Epidermal melanocyte (primary cell): ENCODE data around the gene SMYD1.

ENCODE experiments used
- DNase-seq: peaks from one replicate; pipeline ENCODE4 v3.0.0; 2011; ENCODE audit warnings: low spot score; ENCODE audit not compliant: insufficient read length

The SMYD1 gene

DNA sequence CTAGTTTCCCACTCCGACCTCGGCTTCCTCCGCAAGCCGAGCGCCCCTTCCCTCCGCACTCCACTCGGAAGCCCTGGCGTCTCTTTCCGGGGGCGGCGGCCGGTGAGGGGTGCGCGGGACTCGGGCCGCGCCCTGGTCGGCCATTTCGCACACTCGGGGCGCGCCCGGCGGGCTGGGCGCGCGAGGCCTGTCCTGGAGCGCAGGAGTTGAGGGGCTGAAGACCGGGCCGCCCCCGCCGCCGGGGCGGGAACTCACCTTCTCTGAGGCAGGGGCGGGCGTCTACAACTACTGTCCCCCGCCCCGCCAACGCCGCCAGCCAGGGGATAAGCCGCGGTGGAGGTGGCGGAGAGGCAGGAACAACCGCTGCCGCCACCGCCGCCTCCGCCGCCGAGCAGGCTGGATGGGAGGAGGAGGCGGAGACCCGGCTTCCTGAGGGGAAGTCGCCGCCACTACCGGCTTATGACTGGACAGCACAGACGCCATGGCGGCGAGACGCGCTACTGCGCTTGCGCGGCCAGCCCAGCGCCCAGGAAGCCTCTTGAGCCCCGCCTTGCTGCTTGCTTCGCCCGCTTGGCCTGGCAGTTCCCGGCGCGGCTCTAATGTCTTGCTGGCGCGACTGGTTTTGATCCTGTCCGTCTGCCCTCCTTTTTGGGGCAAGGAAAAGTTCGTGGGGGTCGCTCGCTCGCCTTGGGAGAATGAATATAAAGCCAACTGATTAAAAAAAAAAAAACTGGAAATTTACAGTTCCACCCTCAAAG, 12.1 kb upstream of the SMYD1 start, which contains the start of gene KRCC1:
Gene KRCC1, minus strand, starts transcription at position 413 of the 758 bp plus-strand sequence. CDS start 27,220 bp downstream, outside the sequence.
- peak; percentile 92 for DNase-seq

- DNase-seq, result no peak
Observed at GRCh38 chr2:88057437-88057844, 10.2 kb upstream of the SMYD1 start.

- no peak for DNase-seq
Observed at GRCh38 chr2:88058191-88058590, 9.4 kb upstream of the SMYD1 start.

GRCh38 chr2:88059979-88060906, 7.4 kb upstream of the SMYD1 start:
- peak; percentile 82 for DNase-seq

GRCh38 chr2:88060907-88061275, 6.7 kb upstream of the SMYD1 start:
- no peak for DNase-seq

- DNase-seq, result no peak
Observed at GRCh38 chr2:88061295-88061694, 6.3 kb upstream of the SMYD1 start.

DNA sequence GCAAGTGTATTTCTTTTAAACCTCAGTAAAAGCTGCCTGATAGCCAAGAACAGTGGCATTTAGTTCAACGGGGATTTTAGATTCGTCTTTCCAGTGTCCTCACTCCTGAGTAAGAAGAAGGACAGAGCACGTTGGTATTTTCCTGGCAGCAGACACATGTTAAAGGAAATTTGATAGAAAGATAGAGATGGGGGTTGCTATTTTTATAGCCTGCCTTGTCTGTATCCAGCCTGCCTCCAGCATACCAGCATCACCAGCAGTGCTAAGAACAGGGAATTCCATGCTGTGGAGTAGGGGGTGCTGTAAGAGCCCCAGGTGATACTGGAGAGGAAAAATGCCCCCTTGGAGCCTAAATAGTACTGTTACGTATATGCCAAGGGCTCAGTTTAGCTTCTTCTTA, 1.1 kb upstream of the SMYD1 start:
- no peak for DNase-seq

DNA sequence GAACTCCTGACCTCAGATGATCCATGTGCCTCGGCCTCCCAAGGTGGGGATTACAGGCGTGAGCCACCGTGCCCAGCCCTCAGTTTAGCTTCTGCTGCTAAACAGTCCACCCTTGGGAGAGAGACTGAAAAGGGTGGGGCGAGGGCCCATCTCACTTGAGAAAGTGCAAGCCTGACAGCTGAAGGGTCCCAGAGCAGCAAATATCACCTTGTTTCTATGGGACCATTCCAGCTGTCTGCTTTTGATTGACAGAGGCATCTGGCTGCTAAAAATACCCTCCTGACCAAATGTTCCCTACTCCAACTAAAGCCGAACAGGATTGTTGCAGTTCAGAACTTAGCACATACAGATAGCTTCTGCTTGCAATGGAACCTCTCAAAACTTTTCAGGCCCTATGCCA, 436 bp upstream of the SMYD1 start:
- no peak for DNase-seq

DNA sequence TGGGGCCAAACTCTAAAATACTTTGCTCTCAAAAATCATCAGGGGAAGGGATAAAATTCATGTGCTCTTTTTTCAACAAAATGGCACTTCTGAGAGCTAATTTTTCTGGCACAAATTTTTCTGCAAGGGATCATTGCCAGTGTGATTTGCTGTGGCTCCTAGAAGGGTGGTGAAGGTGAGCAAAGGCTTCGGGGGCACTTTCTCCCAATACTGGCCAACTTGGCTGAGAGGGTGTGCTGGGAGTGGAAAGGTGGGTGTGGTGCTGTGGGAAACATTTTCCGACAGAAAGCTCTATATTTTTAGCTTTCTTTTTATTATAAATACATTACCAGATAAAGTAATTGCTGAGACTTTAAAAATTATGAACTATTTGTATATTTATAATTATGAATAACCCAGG, 419 bp downstream of the SMYD1 start:
- no peak for DNase-seq

- DNase-seq, result no peak
Observed at GRCh38 chr2:88069117-88069516, 1.5 kb downstream of the SMYD1 start.

- no peak for DNase-seq
Observed at GRCh38 chr2:88070055-88070454, 2.4 kb downstream of the SMYD1 start.

GRCh38 chr2:88071365-88071764, 3.7 kb downstream of the SMYD1 start:
- no peak for DNase-seq

- DNase-seq, result no peak
Observed at GRCh38 chr2:88074150-88074549, 6.5 kb downstream of the SMYD1 start.

GRCh38 chr2:88074854-88075292, 7.2 kb downstream of the SMYD1 start:
- no peak for DNase-seq

DNA sequence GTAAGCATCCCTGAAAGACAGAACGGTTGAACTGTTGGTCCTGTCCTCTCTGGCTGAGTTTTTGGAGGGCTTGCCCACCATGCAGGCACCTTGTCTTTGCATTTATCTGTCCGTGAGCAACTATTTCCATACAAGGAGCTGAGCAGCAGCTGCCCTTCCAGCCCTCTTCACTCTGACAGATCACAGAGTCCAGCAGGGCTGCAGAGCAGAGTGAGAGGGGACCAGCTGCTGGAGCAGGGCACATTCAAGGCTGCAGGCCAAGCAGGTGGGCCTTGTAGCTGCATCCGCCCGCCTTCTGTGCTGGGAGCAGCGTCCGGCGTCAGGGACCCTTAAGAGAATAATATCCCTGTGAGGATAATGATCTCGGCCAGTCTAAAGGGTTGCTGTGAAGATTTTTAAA, 9.5 kb downstream of the SMYD1 start:
- no peak for DNase-seq

GRCh38 chr2:88078643-88079172, 11.1 kb downstream of the SMYD1 start:
- no peak for DNase-seq

DNA sequence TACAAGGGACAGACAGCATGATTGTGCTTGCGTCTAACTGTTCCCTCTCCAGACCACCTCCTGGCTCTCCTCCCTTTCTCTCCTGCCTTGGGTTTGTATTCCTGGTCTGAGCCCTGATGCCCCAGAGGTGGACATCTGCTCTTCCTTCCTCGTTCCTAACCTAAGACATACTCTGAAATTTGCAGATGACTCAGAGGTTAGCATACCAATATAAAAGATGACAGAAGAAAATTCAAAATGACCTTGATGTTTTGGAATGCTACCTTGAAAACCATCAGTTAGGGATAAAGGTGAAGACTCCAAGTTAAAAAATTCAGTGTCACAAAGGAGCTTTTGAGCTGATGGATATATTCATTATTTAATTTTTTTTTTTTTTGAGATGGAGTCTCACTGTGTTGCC, 12.9 kb downstream of the SMYD1 start:
- DNase-seq, result no peak

- DNase-seq, result no peak
Observed at GRCh38 chr2:88081924-88082608, 14.4 kb downstream of the SMYD1 start.

DNA sequence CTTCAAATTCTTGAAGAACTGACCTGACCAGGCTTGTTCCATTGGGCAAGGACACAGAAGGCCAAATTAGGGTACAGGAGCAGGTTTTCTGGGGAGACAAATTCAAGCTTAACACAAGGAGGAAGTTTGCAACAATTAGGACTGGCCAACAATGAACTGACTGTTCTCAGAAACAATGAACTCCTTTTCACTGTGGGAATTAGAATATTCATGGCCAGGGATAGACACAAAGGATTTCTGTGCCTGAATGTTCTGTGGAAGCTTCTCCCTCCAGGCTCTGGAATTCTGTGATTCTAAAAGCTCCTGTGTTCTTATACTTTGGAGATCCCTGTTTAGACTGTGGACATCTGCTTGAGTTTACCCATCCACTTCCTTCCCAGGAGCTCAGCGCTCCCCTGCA, 15.2 kb downstream of the SMYD1 start:
- peak; percentile 69 for DNase-seq

DNA sequence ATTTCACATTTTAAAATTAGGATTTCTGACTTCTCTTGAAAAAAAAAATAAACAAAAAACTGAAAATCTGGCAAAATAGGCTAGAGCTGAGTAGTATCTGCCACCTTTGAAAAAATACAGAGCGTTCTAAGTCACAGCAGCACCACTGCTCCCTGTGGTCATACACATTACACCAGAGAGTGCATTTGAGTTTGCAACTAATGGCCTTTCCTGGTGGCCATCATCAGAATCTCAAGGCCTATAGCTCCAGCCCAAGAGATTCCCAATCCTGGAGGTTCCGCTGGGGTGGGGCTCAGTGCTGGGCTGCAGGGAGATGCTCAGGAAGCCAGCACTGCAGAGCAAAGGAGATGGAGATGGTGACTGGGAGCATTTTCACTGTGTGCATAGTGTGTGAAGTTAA, 17.5 kb downstream of the SMYD1 start:
- no peak for DNase-seq

- DNase-seq, result no peak
Observed at GRCh38 chr2:88085602-88086001, 18.0 kb downstream of the SMYD1 start.

- no peak for DNase-seq
Observed at GRCh38 chr2:88086401-88086800, 18.8 kb downstream of the SMYD1 start.
